Esophagus muscularis mucosa (tissue), 4 donors: ENCODE results near the gene CD300LF. TPM values are rescaled to one million over a fixed set of nuclear protein-coding genes. Genes with fewer than 3 reads are reported as not detected.

Experiments used
- DNase-seq: peaks from one replicate; pipeline ENCODE4 v3.0.0-alpha.2; 2017; ENCODE audit errors: extremely low spot score
- H3K27ac ChIP-seq, 4 donors: fragments of 200-600 bp; sonication (generic); replicated peaks in 1 of 4; 1 replicate in 3 of 4; 2 replicates in 1 of 4; pipeline ENCODE4 v1.5.1; 2016 to 2019; ENCODE audit warnings: mild to moderate bottlenecking in 1 of 4
- H3K27me3 ChIP-seq, 4 donors: fragments of 200-600 bp; sonication (generic); one replicate each; pipeline versions ENCODE4 v1.5.1 to v1.6.0; 2016 to 2019
- H3K36me3 ChIP-seq, 4 donors: fragments of 200-600 bp; sonication (generic); one replicate each; pipeline ENCODE4 v1.5.1; 2016 to 2019
- H3K4me1 ChIP-seq, 4 donors: fragments of 200-600 bp; sonication (generic); one replicate each; pipeline ENCODE4 v1.5.1; 2016 to 2019
- H3K4me3 ChIP-seq, 4 donors: fragments of 200-600 bp; sonication (generic); 1 replicate in 2 of 4; 2 replicates in 2 of 4; pipeline ENCODE4 v1.5.1; 2016 to 2019; ENCODE audit warnings: mild to moderate bottlenecking in 4 of 4, moderate library complexity in 1 of 4
- H3K9me3 ChIP-seq, 4 donors: fragments of 200-600 bp; sonication (generic); 1 replicate in 3 of 4; 2 replicates in 1 of 4; pipeline ENCODE4 v1.5.1; 2016 to 2019
- EP300 ChIP-seq: sonication (generic); formaldehyde crosslinking; IDR thresholded peaks from one replicate; pipeline ENCODE4 v1.6.1; 2017; ENCODE audit warnings: antibody characterized with exemption
- POLR2A ChIP-seq: fragments of 450-650 bp; IDR thresholded peaks from one replicate; pipeline ENCODE4 v1.6.1; 2017; ENCODE audit warnings: antibody characterized with exemption, moderate library complexity, mild to moderate bottlenecking, low read depth
- POLR2AphosphoS5 ChIP-seq, 2 donors: sonication (generic); formaldehyde crosslinking; IDR thresholded peaks; one replicate each; pipeline ENCODE4 v1.6.1; 2017; ENCODE audit warnings: antibody characterized with exemption in 2 of 2
- WGBS: methylation state at CpG from one replicate; pipeline ENCODE4 v1.1.5; 2018; 5-methylcytosine and 5-hydroxymethylcytosine counted together
- intact Hi-C: fragments of 100-400 bp; cut with DNase I; formaldehyde crosslinking; loops from one replicate; pipeline ENCODE4 v1.15.1; 2023
- total RNA-seq, 4 donors: library from RNA; depleted of rRNA; stranded (reverse); fragments of >200 nt; gene quantifications; one replicate each; pipeline versions ENCODE4 v1.1.0 to v1.2.1, GENCODE V29; 2016
- TF ChIP-seq, protein P1 (sequence below), 3 experiments: fragments of 200-600 bp in 2 of 3; fragments of 450-650 bp in 1 of 3; sonication (generic) in 2 of 3; IDR thresholded peaks; one replicate each; pipeline ENCODE4 v1.5.1; 2017 to 2019; ENCODE audit warnings: antibody characterized with exemption in 3 of 3, mild to moderate bottlenecking in 2 of 3, moderate library complexity in 1 of 3

The CD300LF gene
- total RNA-seq, 4 donors from 2014 or later, result 0.26 to 0.99 (median 0.42) TPM; not detected in 1

DNA sequence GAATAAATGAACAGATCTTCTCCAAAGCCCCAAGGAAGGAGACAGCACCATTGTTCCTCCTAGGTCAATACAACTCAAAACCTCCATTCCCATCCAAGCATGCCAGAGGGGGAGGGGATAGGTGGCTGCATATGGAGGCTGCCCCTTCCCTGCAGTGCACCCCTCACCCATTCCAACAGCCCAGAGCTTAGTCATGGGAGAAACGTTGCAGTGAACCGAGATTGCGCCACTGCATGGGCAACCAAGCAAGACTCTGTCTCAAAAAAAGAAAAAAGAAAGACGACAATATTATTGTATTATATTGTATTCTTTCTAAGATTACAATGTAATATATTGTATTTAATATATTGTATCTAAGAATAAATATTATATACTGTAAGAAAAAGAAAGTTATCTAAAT is 52.8 kb downstream of the CD300LF start:
- Histone ChIP-seq H3K27ac (no peak overlapping the region), H3K4me1 (no peaks in the 10 kb centered on the region), H3K9me3 (no peaks in the 10 kb centered on the region), H3K36me3 (no peaks in the 10 kb centered on the region), H3K27me3 (peaks cover 0 to 82% (median 2%) of the 10 kb centered on the region in 4 donors), H3K4me3 (no peak overlapping the region)
- no peak for DNase-seq
- WGBS, result 70% methylated on average over 4 of the region's 4 CpGs
- intact Hi-C loops, result no loop called here
- no peak for TF ChIP-seq POLR2A
- TF ChIP-seq, protein P1, sequence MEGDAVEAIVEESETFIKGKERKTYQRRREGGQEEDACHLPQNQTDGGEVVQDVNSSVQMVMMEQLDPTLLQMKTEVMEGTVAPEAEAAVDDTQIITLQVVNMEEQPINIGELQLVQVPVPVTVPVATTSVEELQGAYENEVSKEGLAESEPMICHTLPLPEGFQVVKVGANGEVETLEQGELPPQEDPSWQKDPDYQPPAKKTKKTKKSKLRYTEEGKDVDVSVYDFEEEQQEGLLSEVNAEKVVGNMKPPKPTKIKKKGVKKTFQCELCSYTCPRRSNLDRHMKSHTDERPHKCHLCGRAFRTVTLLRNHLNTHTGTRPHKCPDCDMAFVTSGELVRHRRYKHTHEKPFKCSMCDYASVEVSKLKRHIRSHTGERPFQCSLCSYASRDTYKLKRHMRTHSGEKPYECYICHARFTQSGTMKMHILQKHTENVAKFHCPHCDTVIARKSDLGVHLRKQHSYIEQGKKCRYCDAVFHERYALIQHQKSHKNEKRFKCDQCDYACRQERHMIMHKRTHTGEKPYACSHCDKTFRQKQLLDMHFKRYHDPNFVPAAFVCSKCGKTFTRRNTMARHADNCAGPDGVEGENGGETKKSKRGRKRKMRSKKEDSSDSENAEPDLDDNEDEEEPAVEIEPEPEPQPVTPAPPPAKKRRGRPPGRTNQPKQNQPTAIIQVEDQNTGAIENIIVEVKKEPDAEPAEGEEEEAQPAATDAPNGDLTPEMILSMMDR (IDR thresholded peaks at IDR 0.05), result no peak
- no peak for TF ChIP-seq EP300
- TF ChIP-seq POLR2AphosphoS5 (IDR thresholded peaks at IDR 0.05), result no peak

DNA sequence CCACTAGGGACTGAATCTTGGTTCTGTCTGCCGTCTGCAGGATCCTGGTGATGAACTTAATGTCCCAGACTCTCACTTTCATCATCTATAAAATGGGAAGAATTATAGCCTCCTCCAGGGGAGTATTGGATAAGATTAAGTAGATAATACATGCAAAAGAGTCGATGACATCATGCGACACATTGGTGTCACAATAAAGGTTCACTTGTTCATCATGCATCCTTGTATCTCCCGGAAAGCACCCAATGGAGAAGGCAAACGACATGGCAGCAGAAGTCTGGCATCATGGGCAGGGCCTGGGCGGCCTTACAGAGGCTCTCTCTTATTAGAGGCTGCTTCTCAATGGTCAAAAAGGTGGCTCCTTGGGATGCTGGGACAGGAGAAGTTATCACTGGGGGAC is 54.1 kb downstream of the CD300LF start:
- H3K27me3 ChIP-seq, result peaks cover 0 to 82% (median 2%) of the 10 kb centered on the region in 4 donors
- TF ChIP-seq, protein P1 (IDR thresholded peaks at IDR 0.05), result no peak
- TF ChIP-seq POLR2AphosphoS5 (IDR thresholded peaks at IDR 0.05) (no peak), EP300 (no peak), POLR2A (no peak)
- H3K4me3 ChIP-seq, result no peak overlapping the region
- intact Hi-C loops, result no loop called here
- no peak for DNase-seq
- H3K9me3 ChIP-seq, result no peaks in the 10 kb centered on the region
- H3K4me1 ChIP-seq, result no peaks in the 10 kb centered on the region
- no peaks in the 10 kb centered on the region for H3K36me3 ChIP-seq
- no peak overlapping the region for H3K27ac ChIP-seq
- 75% methylated on average over 6 of the region's 6 CpGs for WGBS

DNA sequence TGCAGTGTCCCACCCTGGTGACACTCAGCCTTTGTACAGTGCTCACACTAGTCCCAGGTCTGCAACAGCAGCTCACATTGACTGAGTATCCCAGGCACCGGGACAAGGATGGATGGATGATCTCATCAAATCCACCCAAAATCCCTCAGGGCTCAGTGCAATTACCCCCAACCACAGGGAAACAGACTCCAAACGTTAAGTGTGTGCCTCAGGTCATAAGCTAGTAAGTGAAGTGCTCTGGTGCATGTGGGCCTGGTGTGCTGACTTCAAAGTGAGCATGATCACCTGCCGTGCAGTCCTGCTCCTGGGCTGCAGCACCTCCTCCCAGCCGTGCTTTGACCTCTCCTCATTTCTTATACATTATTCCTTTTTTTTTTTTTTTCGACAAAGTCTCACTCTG is 58.0 kb downstream of the CD300LF start:
- intact Hi-C loops, result no loop called here
- Histone ChIP-seq H3K27me3 (peaks cover 0 to 79% (median 2%) of the 10 kb centered on the region in 4 donors), H3K27ac (no peak overlapping the region), H3K4me1 (no peaks in the 10 kb centered on the region), H3K9me3 (no peaks in the 10 kb centered on the region), H3K4me3 (no peak overlapping the region), H3K36me3 (no peaks in the 10 kb centered on the region)
- 51% methylated on average over 5 of the region's 5 CpGs for WGBS
- DNase-seq, result no peak
- TF ChIP-seq EP300, result no peak
- TF ChIP-seq POLR2A, result no peak
- TF ChIP-seq POLR2AphosphoS5 (IDR thresholded peaks at IDR 0.05), result no peak
- TF ChIP-seq, protein P1 (IDR thresholded peaks at IDR 0.05), result no peak

DNA sequence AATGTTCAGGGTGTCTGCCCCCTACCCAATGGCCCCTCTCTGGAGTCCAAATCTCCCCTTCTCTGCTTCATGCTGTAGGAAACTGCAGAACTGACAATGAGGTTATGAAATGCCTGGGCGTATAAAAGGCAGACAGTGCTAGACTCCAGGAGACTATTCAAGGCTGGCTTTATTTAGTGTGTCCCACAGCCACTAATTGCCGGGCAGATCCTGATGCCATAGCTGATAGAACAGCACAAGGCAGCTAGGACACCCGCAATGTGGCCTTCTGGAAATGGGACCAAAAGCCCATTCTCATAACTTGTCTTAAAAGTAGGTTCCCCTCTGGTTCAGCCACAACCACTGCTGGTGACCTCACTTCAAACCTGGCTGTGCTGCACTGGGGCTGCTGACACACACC is 60.7 kb downstream of the CD300LF start:
- Histone ChIP-seq H3K27me3 (peaks cover 0 to 64% (median 0%) of the 10 kb centered on the region in 4 donors), H3K36me3 (no peaks in the 10 kb centered on the region), H3K9me3 (no peaks in the 10 kb centered on the region), H3K27ac (no peak overlapping the region), H3K4me1 (no peaks in the 10 kb centered on the region), H3K4me3 (no peak overlapping the region)
- no peak for DNase-seq
- TF ChIP-seq POLR2AphosphoS5 (IDR thresholded peaks at IDR 0.05) (no peak), POLR2A (no peak), EP300 (no peak)
- TF ChIP-seq, protein P1 (IDR thresholded peaks at IDR 0.05), result no peak
- 90% methylated on average over 3 of the region's 3 CpGs for WGBS
- intact Hi-C loops, result no loop called here

DNA sequence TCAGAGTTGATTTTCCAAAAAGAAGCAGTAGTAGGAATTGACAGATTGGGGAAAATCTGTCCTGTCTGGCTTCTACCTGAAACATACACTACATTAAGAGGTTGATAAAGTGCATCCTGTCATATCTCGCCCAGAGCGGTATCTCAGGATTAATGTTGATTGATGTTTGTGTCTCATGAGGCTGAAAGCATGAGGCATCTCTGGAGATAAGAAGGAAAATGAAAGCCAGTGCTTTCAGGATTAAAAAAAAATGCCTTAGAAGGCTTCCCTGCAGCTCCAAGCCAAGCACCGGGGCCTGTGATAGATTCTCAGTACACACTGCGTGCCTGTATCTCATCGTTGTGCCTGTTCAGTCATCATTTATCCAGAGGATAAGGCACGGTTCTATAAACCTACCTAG is 62.8 kb downstream of the CD300LF start:
- Histone ChIP-seq H3K27ac (no peak overlapping the region), H3K4me3 (no peak overlapping the region), H3K4me1 (no peaks in the 10 kb centered on the region), H3K27me3 (peaks cover 0 to 61% (median 0%) of the 10 kb centered on the region in 4 donors), H3K36me3 (no peaks in the 10 kb centered on the region), H3K9me3 (no peaks in the 10 kb centered on the region)
- TF ChIP-seq, protein P1 (IDR thresholded peaks at IDR 0.05), result no peak
- TF ChIP-seq POLR2AphosphoS5 (IDR thresholded peaks at IDR 0.05) (no peak), POLR2A (no peak), EP300 (no peak)
- DNase-seq, result no peak
- 52% methylated on average over 6 of the region's 6 CpGs for WGBS
- intact Hi-C loops, result no loop called here
